Large intestine (tissue), 3 donors: ENCODE data around the gene SIGLEC1. TPM values are rescaled to one million over a fixed set of nuclear protein-coding genes. Genes with fewer than 3 reads are reported as not detected.

Source experiments
- DNase-seq, 2 donors: peaks; one replicate each; pipeline versions ENCODE4 v3.0.0 to v3.0.0-alpha.2; 2013
- H3K27ac ChIP-seq: one replicate; pipeline ENCODE4 v1.5.1; 2013; ENCODE audit warnings: low read length
- H3K27me3 ChIP-seq: 2 replicates; pipeline ENCODE4 v1.6.1; 2013; ENCODE audit warnings: low read length; ENCODE audit not compliant: control insufficient read depth, insufficient read depth
- H3K36me3 ChIP-seq: 2 replicates; pipeline ENCODE4 v1.6.1; 2013; ENCODE audit warnings: low read length; ENCODE audit not compliant: control insufficient read depth, insufficient read depth
- H3K4me1 ChIP-seq: one replicate; pipeline ENCODE4 v1.6.1; 2013; ENCODE audit warnings: low read length; ENCODE audit not compliant: control insufficient read depth, insufficient read depth
- H3K4me3 ChIP-seq: one replicate; pipeline ENCODE4 v1.5.1; 2013; ENCODE audit warnings: low read length
- H3K9me3 ChIP-seq: one replicate; pipeline ENCODE4 v1.6.1; 2013; ENCODE audit warnings: mild to moderate bottlenecking, low read depth, low read length, moderate library complexity; ENCODE audit not compliant: control insufficient read depth
- WGBS: methylation state at CpG from one replicate; pipeline ENCODE4 v1.1.5; 2013; ENCODE audit warnings: low lambda C conversion rate; ENCODE audit not compliant: insufficient coverage; 5-methylcytosine and 5-hydroxymethylcytosine counted together
- polyA plus RNA-seq: library from polyadenylated mRNA; unstranded; fragments of 120-200 nt; gene quantifications from one replicate; pipeline ENCODE4 v1.2.1, GENCODE V29; 2013

SIGLEC1 gene
- polyA plus RNA-seq, 1 donor, result 4.3 TPM

DNA sequence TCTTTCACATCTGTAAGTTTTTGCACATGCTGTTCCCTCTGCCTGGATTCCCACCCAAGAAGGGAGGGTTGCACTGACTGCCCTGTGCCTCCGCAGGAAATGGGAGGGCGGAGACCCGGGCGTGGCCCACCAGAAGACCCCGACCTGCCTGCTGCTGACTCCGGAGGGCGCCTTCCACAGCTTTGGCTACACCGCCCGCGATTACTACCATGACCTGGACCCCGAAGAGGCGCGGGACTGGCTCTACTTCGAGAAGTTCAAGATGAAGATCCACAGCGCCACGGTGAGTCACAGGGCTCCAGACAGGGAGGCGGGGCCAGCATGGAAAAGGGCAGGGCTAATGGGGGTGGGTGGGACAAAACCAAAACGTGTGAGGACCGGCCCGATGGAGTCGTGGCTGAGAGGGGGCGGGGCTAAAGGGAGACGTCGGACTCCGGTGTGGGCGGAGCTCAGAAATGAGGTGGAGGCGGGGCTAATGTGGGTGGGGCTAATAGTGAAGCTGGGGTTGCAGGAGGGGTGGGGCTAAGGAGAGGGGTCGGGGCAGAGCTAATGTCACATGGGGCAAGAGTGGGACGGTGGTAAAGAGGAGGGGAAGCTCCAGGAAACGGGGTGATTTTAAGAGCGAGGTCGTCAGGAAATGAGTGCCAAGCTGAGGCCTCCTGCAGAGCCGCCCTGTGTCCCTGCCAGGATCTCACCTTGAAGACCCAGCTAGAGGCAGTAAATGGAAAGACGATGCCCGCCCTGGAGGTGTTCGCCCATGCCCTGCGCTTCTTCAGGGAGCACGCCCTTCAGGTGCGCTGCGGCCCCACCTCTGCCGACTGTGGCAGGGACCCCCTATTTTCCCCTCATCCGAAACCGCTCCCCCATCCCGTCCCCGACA, 32.6 kb upstream of the SIGLEC1 start:
- Histone ChIP-seq H3K36me3 (peaks cover 3% of the 10 kb centered on the region), H3K27ac (no peak overlapping the region), H3K9me3 (no peaks in the 10 kb centered on the region), H3K4me1 (peaks cover 6% of the 10 kb centered on the region), H3K27me3 (peaks cover 27% of the 10 kb centered on the region), H3K4me3 (no peak overlapping the region)
- 60% methylated on average over 2 of the region's 45 CpGs for WGBS
- DNase-seq, result peak; percentile 49 to 65

DNA sequence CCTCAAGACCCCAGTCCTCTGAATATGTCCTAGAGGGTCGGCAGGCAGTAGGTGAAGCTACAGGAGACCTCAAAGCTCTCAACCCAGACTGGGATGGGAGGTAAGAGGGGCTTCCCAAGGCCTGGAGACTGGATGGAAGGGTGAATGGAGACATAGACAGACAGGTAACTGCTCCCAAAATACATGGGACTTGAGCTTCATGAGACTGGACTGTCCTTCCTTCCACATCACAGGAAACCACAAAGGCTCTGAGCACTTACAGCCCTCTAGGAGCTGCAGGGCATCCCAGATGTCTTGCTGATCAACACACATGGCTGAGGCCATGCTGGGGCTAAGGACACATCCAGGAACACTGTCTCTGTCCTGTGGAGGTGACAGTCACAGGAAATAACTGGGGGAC, 31.6 kb upstream of the SIGLEC1 start:
- DNase-seq, result no peak
- Histone ChIP-seq H3K4me1 (no peaks in the 10 kb centered on the region), H3K27me3 (peaks cover 19% of the 10 kb centered on the region), H3K9me3 (no peaks in the 10 kb centered on the region), H3K27ac (no peak overlapping the region), H3K36me3 (peaks cover 3% of the 10 kb centered on the region), H3K4me3 (no peak overlapping the region)
- no CpG with 5 or more reads among the region's 1 CpG for WGBS

DNA sequence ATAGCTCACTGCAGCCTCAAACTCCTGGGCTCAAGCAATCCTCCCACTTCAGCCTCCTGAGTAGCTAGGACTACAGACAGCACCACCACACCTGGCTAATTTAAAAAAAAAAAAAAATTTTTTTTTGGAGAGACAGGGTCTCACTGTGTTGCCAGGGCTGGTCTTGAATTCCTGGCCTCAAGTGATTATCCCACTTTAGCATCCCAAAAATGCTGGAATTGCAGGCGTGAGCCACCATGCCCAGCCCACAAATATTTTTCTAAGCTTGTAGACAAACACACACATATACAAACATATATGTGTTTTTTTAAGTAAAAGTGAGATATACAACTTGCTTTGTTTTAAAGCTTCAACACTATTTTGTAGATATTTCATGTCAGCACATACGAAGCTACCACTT, 30.9 kb upstream of the SIGLEC1 start:
- no peak for DNase-seq

DNA sequence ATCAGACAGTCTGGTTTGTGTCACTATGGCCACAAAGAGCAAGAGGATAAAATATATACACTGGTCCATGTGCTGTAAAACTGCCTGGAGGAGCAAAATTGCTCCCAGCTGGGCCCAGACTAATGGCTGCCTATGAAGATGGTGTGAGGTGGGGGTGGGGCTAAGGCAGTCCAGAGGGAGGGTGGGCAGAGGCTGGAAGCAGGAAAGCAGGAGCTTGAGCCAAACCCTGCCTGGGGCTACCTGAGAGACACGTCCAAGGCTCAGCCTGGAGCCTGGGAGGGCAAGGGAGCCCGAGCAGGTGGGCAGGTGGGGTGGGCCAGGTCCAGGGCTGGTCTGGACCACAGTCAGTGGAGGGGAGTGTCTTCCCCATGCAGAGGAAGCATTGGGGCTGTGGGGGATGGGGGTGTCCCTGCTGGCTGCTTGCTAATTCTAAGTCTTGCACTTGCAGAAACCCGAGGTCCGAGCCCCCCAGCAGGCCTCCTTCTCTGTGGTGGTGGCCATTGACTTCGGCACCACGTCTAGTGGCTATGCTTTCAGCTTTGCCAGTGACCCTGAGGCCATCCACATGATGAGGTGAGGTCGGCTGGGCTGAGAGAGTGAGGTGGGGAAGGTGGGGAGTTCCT, 29.5 kb upstream of the SIGLEC1 start:
- Histone ChIP-seq H3K4me3 (no peak overlapping the region), H3K27me3 (peaks cover 10% of the 10 kb centered on the region), H3K9me3 (no peaks in the 10 kb centered on the region), H3K36me3 (peaks cover 3% of the 10 kb centered on the region), H3K27ac (no peak overlapping the region), H3K4me1 (no peaks in the 10 kb centered on the region)
- WGBS, result no CpG with 5 or more reads among the region's 7 CpGs
- DNase-seq, result no peak

More for the DNA sequence above, 30.9 kb upstream of the SIGLEC1 start:
- Histone ChIP-seq H3K4me1 (no peaks in the 10 kb centered on the region), H3K27ac (no peak overlapping the region), H3K36me3 (peaks cover 3% of the 10 kb centered on the region), H3K4me3 (no peak overlapping the region), H3K9me3 (no peaks in the 10 kb centered on the region), H3K27me3 (peaks cover 11% of the 10 kb centered on the region)
- no CpG with 5 or more reads among the region's 2 CpGs for WGBS

DNA sequence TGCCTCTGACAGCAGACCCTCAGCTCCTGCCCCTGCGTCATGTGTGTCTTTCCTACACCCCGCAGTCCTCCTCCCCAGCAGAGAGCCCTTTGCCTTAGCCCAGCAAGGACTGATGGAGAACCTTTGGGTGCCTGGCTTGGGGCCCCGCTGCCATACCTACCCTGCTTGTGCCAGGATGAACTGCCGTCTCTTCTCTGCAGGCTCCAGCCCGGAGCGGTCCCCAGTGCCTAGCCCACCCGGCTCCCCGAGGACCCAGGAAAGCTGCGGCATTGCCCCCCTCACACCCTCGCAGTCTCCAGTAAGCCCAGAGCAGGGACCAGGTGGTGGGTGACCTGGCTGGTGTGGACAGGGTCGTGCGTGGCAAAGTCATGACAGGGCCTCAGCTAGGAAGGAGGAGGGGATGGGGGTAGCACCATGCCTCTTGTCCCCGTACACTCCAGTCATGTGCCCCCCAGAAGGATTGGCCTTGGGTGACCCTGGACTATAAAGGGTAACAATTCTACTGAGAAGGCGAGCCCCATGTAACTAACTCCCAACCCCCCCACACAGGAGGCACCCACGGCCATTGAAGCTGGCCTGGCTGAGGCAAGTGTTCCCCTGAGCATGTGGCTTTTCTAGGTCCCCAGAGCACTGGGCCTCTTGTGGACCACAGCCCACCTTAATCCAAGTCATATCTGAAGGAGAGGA, 28.4 kb upstream of the SIGLEC1 start:
- Histone ChIP-seq H3K9me3 (no peaks in the 10 kb centered on the region), H3K27ac (no peak overlapping the region), H3K27me3 (peaks cover 10% of the 10 kb centered on the region), H3K4me3 (no peak overlapping the region), H3K36me3 (peaks cover 5% of the 10 kb centered on the region), H3K4me1 (no peaks in the 10 kb centered on the region)
- whole genome bisulfite sequencing, result no CpG with 5 or more reads among the region's 15 CpGs
- no peak for DNase-seq

DNA sequence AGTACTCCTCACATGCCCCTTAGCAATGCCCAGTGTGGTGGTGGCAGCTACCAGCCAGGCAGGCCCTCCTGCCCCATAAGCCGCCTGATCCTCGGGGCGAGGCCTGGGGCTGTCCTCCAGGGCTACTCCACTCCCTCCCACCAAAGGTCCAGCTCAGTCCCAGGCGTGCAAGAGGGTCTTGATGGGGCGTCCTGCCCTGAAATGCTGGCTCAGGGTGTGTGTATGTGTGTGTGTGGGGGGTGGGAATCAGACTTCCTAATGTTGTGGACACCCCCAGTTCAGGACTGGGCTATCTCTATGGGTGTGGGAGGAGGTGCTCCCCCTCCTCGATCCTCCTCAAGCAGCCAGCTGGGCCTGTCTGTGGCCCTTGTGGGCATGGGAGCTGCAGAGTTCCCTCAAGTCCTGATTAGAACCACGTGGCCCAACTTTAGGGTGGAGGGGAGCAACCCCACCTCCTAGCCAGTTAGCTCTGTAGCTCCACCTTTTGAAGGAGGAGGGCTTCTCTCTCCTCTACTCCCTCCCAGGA, 27.6 kb upstream of the SIGLEC1 start:
- Histone ChIP-seq H3K4me1 (no peaks in the 10 kb centered on the region), H3K9me3 (no peaks in the 10 kb centered on the region), H3K27ac (no peak overlapping the region), H3K4me3 (no peak overlapping the region), H3K36me3 (peaks cover 2% of the 10 kb centered on the region), H3K27me3 (peaks cover 7% of the 10 kb centered on the region)
- WGBS, result no CpG with 5 or more reads among the region's 7 CpGs
- DNase-seq, result no peak

DNA sequence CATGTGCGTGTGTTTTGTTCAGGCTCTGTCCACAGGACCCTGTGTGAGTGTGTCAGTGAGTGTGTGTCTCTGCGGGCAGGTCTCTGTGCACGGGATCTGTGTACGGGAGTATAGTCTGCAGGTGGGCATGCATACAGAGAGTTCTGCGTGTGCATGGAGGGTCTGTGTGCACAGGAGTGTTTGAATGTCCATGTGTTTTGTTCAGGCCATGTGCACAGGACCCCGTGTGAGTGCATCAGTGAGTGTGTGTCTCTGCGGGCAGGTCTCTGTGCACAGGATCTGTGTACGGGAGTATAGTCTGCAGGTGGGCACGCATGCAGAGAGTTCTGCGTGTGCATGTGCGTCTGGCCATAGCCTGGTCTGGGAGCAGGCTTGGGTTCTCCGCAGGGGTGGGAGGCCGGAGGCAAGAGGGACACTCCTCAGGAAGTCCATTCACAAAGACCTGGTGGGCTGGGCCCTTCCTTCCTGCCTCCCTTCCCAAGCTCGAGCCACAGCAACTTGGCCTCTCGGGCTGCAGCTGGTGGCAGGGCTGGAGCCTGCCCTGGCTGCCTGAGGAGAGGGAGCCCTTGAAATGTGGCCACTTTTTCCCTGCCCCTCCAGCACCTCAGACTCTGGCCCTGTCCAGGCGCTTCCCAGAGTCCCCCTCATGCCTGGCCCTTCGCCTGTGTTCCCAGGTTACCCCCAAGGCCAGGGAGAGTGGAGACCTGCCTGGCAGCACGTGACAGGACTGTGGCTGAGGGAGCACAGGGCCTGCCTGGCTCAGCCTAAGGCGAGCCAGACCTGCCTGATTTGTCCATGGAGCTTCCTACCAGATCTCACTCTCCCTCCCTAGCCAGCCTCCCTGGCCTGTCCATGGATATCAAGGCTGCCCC, 26.9 kb upstream of the SIGLEC1 start:
- no peak overlapping the region for H3K4me3 ChIP-seq
- H3K27ac ChIP-seq, result no peak overlapping the region
- no CpG with 5 or more reads among the region's 19 CpGs for WGBS
- H3K9me3 ChIP-seq, result no peaks in the 10 kb centered on the region
- no peaks in the 10 kb centered on the region for H3K4me1 ChIP-seq
- peaks cover 5% of the 10 kb centered on the region for H3K27me3 ChIP-seq
- no peak for DNase-seq
- peaks cover 2% of the 10 kb centered on the region for H3K36me3 ChIP-seq

DNA sequence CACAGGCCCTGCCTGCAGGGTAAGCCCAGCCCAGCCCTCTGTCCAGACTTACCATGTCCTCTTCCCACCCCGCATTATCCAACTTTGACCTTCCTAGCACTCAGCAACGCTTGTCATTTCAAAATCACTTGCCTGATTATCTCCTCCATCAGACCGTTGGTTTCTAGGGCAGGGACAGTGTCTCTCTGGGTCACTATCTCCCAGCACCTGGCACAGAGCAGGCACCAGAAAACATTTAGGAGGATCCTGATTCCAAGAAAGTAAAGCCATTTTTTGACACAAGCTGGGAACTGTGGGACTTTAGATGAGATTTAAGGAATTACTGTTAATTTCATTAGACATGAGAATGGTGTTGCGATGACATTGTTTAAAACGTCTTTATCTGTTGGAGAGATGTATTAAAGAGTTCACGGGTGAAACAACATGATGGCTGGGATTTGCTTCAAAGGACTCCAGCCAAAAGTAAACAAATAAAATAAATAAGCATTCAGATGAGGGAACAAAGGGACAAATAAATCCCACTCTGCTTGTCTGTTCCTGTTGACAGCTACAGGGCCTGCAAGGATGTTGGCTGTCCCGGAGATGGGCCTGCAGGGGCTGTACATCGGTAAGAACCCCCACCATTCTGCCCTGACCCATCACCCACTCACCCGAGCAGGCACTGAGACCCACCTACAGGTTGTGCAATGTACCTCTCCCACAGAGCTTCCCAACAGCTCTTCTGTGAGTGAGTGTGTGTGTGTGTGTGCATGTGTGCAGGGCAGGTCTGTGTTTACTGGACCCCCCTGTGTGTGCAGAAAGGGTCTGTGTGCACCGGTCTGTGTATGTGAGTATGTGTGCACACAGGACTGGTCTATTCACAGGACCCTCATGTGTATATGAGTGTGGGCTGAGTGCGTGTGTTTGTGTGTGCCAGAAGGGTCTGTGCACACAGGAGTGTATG, 26.0 kb upstream of the SIGLEC1 start:
- H3K27ac ChIP-seq, result no peak overlapping the region
- no peak for DNase-seq
- 37% methylated on average over 4 of the region's 11 CpGs for WGBS

DNA sequence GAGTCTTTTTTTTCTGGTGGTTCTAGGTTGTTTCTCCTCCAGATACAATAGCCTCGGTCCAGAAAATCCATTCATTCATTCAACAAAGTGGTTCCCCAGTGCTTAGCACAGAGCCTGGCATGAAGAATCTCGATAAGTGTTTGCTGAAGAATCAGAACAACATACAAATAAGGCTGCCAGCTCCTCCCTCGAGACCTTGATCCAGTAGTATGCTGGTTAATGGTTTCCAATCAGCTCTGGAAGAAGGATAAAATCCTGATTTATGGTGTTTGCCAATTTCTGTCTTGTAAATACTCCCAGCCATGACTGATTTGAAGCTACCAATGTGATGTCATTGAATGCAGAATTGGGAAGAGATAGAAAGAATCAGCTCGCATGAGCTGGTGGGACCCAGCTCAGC, 23.4 kb upstream of the SIGLEC1 start:
- Histone ChIP-seq H3K4me3 (no peak overlapping the region), H3K27ac (no peak overlapping the region), H3K36me3 (peaks cover 2% of the 10 kb centered on the region), H3K9me3 (no peaks in the 10 kb centered on the region), H3K4me1 (no peaks in the 10 kb centered on the region), H3K27me3 (peaks cover 24% of the 10 kb centered on the region)
- DNase-seq, result no peak
- WGBS, result no CpG with 5 or more reads among the region's 4 CpGs

More for the DNA sequence above, 26.0 kb upstream of the SIGLEC1 start:
- H3K4me1 ChIP-seq, result no peaks in the 10 kb centered on the region
- H3K27me3 ChIP-seq, result peaks cover 1% of the 10 kb centered on the region
- no peaks in the 10 kb centered on the region for H3K9me3 ChIP-seq
- H3K36me3 ChIP-seq, result peaks cover 2% of the 10 kb centered on the region
- H3K4me3 ChIP-seq, result no peak overlapping the region
